ENCODE results near the gene OVOL2.

GRCh38 chr20:18072532-18072931 lies 14.8 kb upstream of the OVOL2 start:
- no peak for TF ChIP-seq CTCF (IDR thresholded peaks at IDR 0.05)
- no peak for TF ChIP-seq EP300 (IDR thresholded peaks at IDR 0.05; ENCODE audit: low read depth)
- no peak for TF ChIP-seq POLR2AphosphoS5 (IDR thresholded peaks at IDR 0.05)
- TF ChIP-seq POLR2A (IDR thresholded peaks at IDR 0.05), result no peak

Data from transverse colon (tissue), 4 donors.